ENCODE data around the gene LOXHD1. TPM values are rescaled to one million over a fixed set of nuclear protein-coding genes. Genes with fewer than 3 reads are reported as not detected.

Gene LOXHD1
- total RNA-seq, 1 donor: not detected

DNA sequence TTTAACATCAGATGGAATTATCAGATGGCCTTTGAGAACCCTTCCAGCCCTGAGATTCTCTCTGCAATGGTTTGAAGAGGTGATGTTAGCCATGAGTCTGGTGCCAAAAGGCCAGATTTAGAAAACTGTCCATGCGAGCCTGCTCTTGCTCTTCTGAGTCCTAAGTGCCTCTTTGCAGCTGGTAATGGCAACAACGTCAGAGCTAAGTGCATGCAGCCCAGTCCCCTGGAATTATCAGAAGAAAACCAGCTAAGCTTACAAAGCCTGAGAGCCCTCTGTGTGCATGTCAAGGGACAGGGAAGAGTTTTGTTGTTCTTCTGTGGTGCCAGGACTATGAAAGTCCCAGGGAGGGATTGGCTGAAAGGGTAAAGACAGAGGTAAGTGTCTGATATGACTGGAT is 89.8 kb downstream of the LOXHD1 start:
- DNase-seq (ENCODE audit: low read depth): no peak
- TF ChIP-seq, protein P1, sequence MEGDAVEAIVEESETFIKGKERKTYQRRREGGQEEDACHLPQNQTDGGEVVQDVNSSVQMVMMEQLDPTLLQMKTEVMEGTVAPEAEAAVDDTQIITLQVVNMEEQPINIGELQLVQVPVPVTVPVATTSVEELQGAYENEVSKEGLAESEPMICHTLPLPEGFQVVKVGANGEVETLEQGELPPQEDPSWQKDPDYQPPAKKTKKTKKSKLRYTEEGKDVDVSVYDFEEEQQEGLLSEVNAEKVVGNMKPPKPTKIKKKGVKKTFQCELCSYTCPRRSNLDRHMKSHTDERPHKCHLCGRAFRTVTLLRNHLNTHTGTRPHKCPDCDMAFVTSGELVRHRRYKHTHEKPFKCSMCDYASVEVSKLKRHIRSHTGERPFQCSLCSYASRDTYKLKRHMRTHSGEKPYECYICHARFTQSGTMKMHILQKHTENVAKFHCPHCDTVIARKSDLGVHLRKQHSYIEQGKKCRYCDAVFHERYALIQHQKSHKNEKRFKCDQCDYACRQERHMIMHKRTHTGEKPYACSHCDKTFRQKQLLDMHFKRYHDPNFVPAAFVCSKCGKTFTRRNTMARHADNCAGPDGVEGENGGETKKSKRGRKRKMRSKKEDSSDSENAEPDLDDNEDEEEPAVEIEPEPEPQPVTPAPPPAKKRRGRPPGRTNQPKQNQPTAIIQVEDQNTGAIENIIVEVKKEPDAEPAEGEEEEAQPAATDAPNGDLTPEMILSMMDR (IDR thresholded peaks at IDR 0.05; ENCODE audit: insufficient read depth, low read length): no peak
- H3K4me3 ChIP-seq (ENCODE audit: low read depth, low read length): no peak overlapping the region

DNA sequence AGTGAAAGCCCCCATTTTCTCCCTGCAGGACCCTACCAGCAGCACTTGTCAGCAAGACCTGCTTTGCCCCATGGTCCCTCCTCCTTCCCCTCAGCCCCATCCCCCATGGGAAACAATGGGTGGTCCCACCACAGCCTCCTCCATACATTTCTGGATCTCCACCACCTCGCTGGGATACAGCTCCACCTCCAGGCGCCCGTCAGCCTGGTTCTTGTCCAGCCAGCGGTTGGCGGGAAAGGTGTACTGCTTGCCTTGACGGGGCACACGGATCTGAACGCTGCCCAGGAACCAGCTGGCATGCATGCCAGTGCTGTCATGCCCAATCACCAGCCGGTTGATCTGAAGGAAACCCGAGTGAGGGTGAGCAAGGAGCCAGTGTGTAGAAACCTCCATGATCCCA is 90.9 kb downstream of the LOXHD1 start:
- DNase-seq (ENCODE audit: low read depth): no peak

DNA sequence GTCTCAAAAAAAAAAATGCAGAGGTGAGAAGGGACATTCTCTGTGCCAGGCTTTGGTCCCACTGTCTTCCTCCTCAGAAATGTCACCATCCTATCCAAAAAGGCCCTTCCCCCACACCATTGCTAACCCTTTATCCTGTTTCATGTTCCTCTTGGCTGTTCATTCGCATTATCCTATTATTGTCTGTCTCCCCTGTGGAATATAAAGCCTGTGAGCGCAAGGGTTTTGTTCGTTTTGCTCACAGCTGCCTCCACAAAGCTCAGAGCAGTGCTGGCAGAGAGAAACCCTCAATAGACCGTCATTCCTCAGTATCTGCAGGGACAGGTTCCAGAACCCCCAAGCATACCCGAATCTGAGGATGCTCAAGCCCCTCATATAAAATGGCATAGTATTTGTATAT is 91.8 kb downstream of the LOXHD1 start:
- TF ChIP-seq, protein P1 (IDR thresholded peaks at IDR 0.05; ENCODE audit: insufficient read depth, low read length): no peak
- no peak overlapping the region for H3K4me3 ChIP-seq (ENCODE audit: low read depth, low read length)
- DNase-seq (ENCODE audit: low read depth): no peak

More for the DNA sequence above, 90.9 kb downstream of the LOXHD1 start:
- no peak overlapping the region for H3K4me3 ChIP-seq (ENCODE audit: low read depth, low read length)
- TF ChIP-seq, protein P1 (IDR thresholded peaks at IDR 0.05; ENCODE audit: insufficient read depth, low read length): no peak

DNA sequence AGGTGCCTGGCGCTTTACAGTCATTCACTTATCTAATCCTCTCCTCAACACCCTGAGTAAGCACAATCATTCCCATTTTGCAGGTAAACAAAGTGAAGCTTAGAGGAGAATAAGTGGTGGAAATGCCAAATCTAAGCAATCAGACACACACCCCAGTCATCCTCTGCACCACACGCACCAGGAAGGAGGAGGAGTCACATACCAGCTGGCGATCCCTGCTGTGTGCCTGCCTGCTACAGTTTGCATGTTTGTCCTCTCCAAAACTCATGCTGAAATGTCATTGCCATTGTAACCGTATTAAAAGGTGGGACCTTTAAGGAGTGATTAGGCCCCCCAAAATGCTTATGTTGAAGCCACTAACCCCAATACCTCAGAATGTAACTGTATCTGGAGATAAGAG is 93.7 kb downstream of the LOXHD1 start:
- TF ChIP-seq, protein P1 (IDR thresholded peaks at IDR 0.05; ENCODE audit: insufficient read depth, low read length): no peak

DNA sequence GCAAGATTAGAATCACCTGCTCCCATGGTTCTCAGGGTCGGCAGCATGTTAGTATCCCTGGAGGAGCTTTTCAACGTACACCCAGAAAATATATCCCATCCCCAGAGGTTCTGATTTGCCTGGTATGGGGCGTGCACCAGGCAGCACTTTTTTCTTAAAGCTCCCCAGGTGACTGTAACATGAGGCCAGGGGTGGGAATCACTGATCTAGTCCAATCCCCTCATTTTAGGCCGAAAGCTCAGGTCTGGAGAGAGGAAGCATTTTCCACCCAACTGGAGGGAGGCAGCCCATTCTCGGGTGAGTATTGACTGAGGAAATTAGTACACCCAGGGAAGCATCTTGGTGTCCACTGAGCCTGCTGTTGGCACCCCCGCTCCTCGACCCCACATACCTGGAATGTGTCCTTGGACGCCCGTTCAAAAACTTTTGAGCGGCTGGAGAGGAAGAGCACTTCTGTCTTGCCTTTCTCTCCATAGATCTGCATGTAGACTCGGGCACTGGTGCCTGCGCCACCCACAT is 94.3 kb downstream of the LOXHD1 start:
- DNase-seq (ENCODE audit: low read depth): no peak
- H3K4me3 ChIP-seq (ENCODE audit: low read depth, low read length): no peak overlapping the region
- TF ChIP-seq, protein P1 (IDR thresholded peaks at IDR 0.05; ENCODE audit: insufficient read depth, low read length): no peak

More for the DNA sequence above, 93.7 kb downstream of the LOXHD1 start:
- no peak overlapping the region for H3K4me3 ChIP-seq (ENCODE audit: low read depth, low read length)
- DNase-seq (ENCODE audit: low read depth): no peak

DNA sequence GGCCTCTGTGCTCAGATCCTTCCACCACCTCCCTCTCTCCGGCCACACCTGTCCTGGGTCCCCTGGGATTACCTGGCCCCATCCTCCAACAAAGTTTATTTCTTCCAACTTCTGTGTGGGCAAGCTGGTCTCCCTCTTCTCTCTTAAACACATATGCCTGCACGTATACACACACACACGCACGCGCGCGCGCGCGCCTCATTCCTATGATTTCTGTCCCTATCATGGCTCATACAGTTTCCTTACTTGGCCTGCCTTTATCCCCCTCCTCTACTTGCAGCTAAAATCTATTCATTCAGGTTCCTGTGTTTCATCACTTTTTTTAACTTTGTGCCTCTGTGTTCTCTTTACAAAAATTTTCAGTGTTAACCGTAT is 96.4 kb downstream of the LOXHD1 start:
- TF ChIP-seq, protein P1 (IDR thresholded peaks at IDR 0.05; ENCODE audit: insufficient read depth, low read length): no peak
- no peak for DNase-seq (ENCODE audit: low read depth)
- H3K4me3 ChIP-seq (ENCODE audit: low read depth, low read length): no peak overlapping the region
